ENCODE data around the gene DGCR8. TPM values are rescaled to one million over a fixed set of nuclear protein-coding genes. Genes with fewer than 3 reads are reported as not detected.

DGCR8 gene
- total and polyA plus RNA-seq, 11 donors = 8.8 to 22.1 (median 13.0) TPM

GRCh38 chr22:20036084-20036482 is 44.0 kb upstream of the DGCR8 start:
- no peak for TF ChIP-seq CTCF (IDR thresholded peaks at IDR 0.05)
- TF ChIP-seq POLR2A (IDR thresholded peaks at IDR 0.05) = no peak
- Histone ChIP-seq H3K4me1 (peaks cover 11 to 64% (median 40%) of the 10 kb centered on the region in 12 donors), H3K27me3 (no peaks in the 10 kb centered on the region), H3K36me3 (peaks cover 0 to 64% (median 50%) of the 10 kb centered on the region in 9 donors), H3K27ac (no peak overlapping the region), H3K4me3 (no peak overlapping the region), H3K9me3 (no peaks in the 10 kb centered on the region)
- WGBS, 4 donors = 86 to 94% (median 91%) methylated on average over 10 of the region's 10 CpGs
- no peak for ATAC-seq
- DNase-seq = no peak
- intact Hi-C loops (cut with DNase I) = loop anchor here in 2 of 10 donors (5.0 to 10.0 kb wide), 2 partner anchors 41 to 49 kb away; partner anchors contain the start of gene DGCR8 (in 1 of the 2)

- TF ChIP-seq CTCF (IDR thresholded peaks at IDR 0.05) (no peak), POLR2A (IDR thresholded peaks at IDR 0.05) (no peak)
- WGBS, 4 donors = 92 to 96% (median 95%) methylated on average over 25 of the region's 25 CpGs
- peaks cover 0 to 64% (median 55%) of the 10 kb centered on the region in 9 donors for H3K36me3 ChIP-seq
- no peak for DNase-seq
- H3K27ac ChIP-seq = no peak overlapping the region
- no peak overlapping the region for H3K4me3 ChIP-seq
- H3K4me1 ChIP-seq = peaks cover 10 to 57% (median 35%) of the 10 kb centered on the region in 12 donors
- no peak for ATAC-seq
- intact Hi-C loops (cut with DNase I) = loop anchor here in 2 of 10 donors (5.0 to 10.0 kb wide), 2 partner anchors 41 to 48 kb away; partner anchors contain the start of gene DGCR8 (in 1 of the 2)
- H3K9me3 ChIP-seq = no peaks in the 10 kb centered on the region
- H3K27me3 ChIP-seq = no peaks in the 10 kb centered on the region
Measured at GRCh38 chr22:20036535-20037392, 43.3 kb upstream of the DGCR8 start.

- intact Hi-C loops (cut with DNase I) = loop anchor here in 2 of 10 donors (5.0 to 10.0 kb wide), 2 partner anchors 40 to 47 kb away; partner anchors contain the start of gene DGCR8 (in 1 of the 2)
- TF ChIP-seq POLR2A (IDR thresholded peaks at IDR 0.05) (no peak), CTCF (IDR thresholded peaks at IDR 0.05) (no peak)
- Histone ChIP-seq H3K36me3 (peaks cover 0 to 64% (median 57%) of the 10 kb centered on the region in 9 donors), H3K27me3 (no peaks in the 10 kb centered on the region), H3K9me3 (no peaks in the 10 kb centered on the region), H3K27ac (no peak overlapping the region), H3K4me1 (peaks cover 3 to 50% (median 29%) of the 10 kb centered on the region in 12 donors), H3K4me3 (no peak overlapping the region)
- WGBS, 4 donors = 75 to 91% (median 83%) methylated on average over 3 of the region's 3 CpGs
- ATAC-seq (no peak), DNase-seq (no peak)
Measured at GRCh38 chr22:20037419-20037818, 42.6 kb upstream of the DGCR8 start.

- H3K36me3 ChIP-seq = peaks cover 0 to 73% (median 61%) of the 10 kb centered on the region in 9 donors
- 86 to 96% (median 93%) methylated on average over 6 to 7 of the region's 7 CpGs for WGBS, 4 donors
- intact Hi-C loops (cut with DNase I) = loop anchor here in 2 of 10 donors (5.0 to 10.0 kb wide), 2 partner anchors 39 to 46 kb away; partner anchors contain the start of gene DGCR8 (in 1 of the 2)
- no peaks in the 10 kb centered on the region for H3K27me3 ChIP-seq
- DNase-seq = no peak
- H3K27ac ChIP-seq = no peak overlapping the region
- H3K4me1 ChIP-seq = peaks cover 0 to 39% (median 18%) of the 10 kb centered on the region in 12 donors
- no peak for ATAC-seq
- no peaks in the 10 kb centered on the region for H3K9me3 ChIP-seq
- no peak overlapping the region for H3K4me3 ChIP-seq
- TF ChIP-seq POLR2A (IDR thresholded peaks at IDR 0.05) (no peak), CTCF (IDR thresholded peaks at IDR 0.05) (no peak)
Measured at GRCh38 chr22:20038574-20038973, 41.5 kb upstream of the DGCR8 start.
